DND-41 (cell line): ENCODE data around the gene PGM5.

ENCODE experiments used
- EZH2 ChIP-seq: IDR thresholded peaks from 3 replicates; pipeline ENCODE4 v1.6.1; 2012; ENCODE audit warnings: borderline replicate concordance, low read depth, mild to moderate bottlenecking, moderate library complexity, low read length, inconsistent platforms; ENCODE audit not compliant: severe bottlenecking
- TF ChIP-seq, protein P1 (sequence below): IDR thresholded peaks from 2 replicates; pipeline ENCODE4 v1.5.1; 2012; ENCODE audit warnings: borderline replicate concordance, low read length, moderate library complexity, mild to moderate bottlenecking; ENCODE audit not compliant: poor library complexity, severe bottlenecking; ENCODE audit errors: extremely low read depth

DNA sequence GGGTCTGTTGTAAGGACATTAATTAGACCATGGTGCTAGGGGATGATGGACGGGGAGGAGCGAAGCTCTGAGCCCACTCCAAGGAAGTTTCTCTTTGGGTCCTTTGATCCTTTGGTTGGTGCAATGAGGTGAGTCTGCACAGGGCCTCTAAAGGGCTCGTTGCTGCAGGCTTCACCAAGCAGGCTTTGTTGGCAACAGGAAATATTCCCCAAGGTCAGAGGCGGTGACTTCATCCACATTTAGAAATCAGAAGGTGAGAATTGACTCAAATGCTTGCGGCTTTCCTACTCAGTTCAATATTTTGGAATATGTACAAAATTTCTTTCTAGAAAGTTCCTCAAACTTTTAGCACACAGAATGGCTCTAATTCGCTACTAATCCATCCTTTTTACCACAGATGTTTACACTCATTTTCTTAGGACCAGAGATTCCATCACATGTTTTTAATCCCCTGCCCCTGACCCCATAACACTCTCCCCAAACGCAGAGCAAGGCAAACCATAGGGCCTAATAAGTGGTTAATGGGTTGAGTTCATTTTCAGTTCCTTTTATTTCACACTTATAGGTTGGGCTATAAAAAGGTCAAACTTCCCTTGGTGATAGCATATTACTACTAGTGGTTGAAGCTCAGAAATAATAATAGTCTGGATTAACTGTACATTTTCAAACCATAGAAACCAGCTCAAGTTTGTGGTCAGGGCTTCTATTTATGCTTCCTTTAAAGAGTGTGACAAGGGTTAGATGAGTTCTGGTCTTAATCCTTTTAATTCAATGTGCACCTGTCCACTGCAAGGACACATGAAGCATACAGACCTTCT lies 221.6 kb downstream of the PGM5 start:
- TF ChIP-seq EZH2: no peak
- TF ChIP-seq, protein P1, sequence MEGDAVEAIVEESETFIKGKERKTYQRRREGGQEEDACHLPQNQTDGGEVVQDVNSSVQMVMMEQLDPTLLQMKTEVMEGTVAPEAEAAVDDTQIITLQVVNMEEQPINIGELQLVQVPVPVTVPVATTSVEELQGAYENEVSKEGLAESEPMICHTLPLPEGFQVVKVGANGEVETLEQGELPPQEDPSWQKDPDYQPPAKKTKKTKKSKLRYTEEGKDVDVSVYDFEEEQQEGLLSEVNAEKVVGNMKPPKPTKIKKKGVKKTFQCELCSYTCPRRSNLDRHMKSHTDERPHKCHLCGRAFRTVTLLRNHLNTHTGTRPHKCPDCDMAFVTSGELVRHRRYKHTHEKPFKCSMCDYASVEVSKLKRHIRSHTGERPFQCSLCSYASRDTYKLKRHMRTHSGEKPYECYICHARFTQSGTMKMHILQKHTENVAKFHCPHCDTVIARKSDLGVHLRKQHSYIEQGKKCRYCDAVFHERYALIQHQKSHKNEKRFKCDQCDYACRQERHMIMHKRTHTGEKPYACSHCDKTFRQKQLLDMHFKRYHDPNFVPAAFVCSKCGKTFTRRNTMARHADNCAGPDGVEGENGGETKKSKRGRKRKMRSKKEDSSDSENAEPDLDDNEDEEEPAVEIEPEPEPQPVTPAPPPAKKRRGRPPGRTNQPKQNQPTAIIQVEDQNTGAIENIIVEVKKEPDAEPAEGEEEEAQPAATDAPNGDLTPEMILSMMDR: no peak
